Frontal cortex (tissue), 4 donors: ENCODE data around the gene FCN1. TPM values are rescaled to one million over a fixed set of nuclear protein-coding genes. Genes with fewer than 3 reads are reported as not detected.

Experiments
- DNase-seq, 2 donors: peaks; one replicate each; pipeline ENCODE4 v3.0.0; 2012; ENCODE audit warnings: low spot score in 2 of 2
- FAIRE-seq: peaks from 2 replicates; lab custom pipeline; 2012; peaks lifted over from hg19 to GRCh38; lab: Jason Lieb, UNC
- total RNA-seq: library from RNA; depleted of rRNA; stranded (reverse); fragments of >200 nt; gene quantifications from one replicate; pipeline ENCODE4 v1.2.3, GENCODE V29; 2014
- donor health status: control.
- donor health status: control.
- donor health status: control.

FCN1 gene
- total RNA-seq, 1 donor from 2014 or later = 0.82 TPM

GRCh38 chr9:134881313-134881670 is 36.4 kb downstream of the FCN1 start:
- no peak for FAIRE-seq

GRCh38 chr9:134880484-134881312 is 37.0 kb downstream of the FCN1 start, which contains the start of gene FCN2:
Gene FCN2 (plus strand): TSS chr9:134880810. CDS start chr9:134880822, 12 bp downstream.
- DNase-seq = no peak

More at GRCh38 chr9:134881313-134881670, 36.4 kb downstream of the FCN1 start:
- no peak for DNase-seq

GRCh38 chr9:134879664-134880483 is 37.8 kb downstream of the FCN1 start:
- no peak for FAIRE-seq

More at GRCh38 chr9:134880484-134881312, 37.0 kb downstream of the FCN1 start, which contains the start of gene FCN2:
- FAIRE-seq = no peak

GRCh38 chr9:134877541-134877940 is 40.2 kb downstream of the FCN1 start:
- no peak for FAIRE-seq

More at GRCh38 chr9:134879664-134880483, 37.8 kb downstream of the FCN1 start:
- DNase-seq = no peak

GRCh38 chr9:134875371-134875770 is 42.3 kb downstream of the FCN1 start:
- no peak for DNase-seq
- FAIRE-seq = no peak

More at GRCh38 chr9:134877541-134877940, 40.2 kb downstream of the FCN1 start:
- DNase-seq = no peak

- no peak for FAIRE-seq
- DNase-seq = no peak
Observed at GRCh38 chr9:134872482-134873231, 45.1 kb downstream of the FCN1 start.

- DNase-seq = no peak
Observed at GRCh38 chr9:134871697-134872340, 45.9 kb downstream of the FCN1 start.

GRCh38 chr9:134870746-134871662 is 46.7 kb downstream of the FCN1 start:
- FAIRE-seq = no peak
- DNase-seq = no peak

More at GRCh38 chr9:134871697-134872340, 45.9 kb downstream of the FCN1 start:
- FAIRE-seq = no peak

- no peak for DNase-seq
- no peak for FAIRE-seq
Observed at GRCh38 chr9:134870301-134870694, 47.4 kb downstream of the FCN1 start.

GRCh38 chr9:134869554-134870300 is 48.0 kb downstream of the FCN1 start:
- FAIRE-seq = no peak
- no peak for DNase-seq

GRCh38 chr9:134868751-134869553 is 48.8 kb downstream of the FCN1 start:
- FAIRE-seq (no peak), DNase-seq (no peak)

- DNase-seq (no peak), FAIRE-seq (no peak)
Observed at GRCh38 chr9:134867917-134868750, 49.6 kb downstream of the FCN1 start.

- DNase-seq (no peak), FAIRE-seq (no peak)
Observed at GRCh38 chr9:134864821-134865190, 52.9 kb downstream of the FCN1 start.

GRCh38 chr9:134863941-134864820 is 53.5 kb downstream of the FCN1 start:
- FAIRE-seq (no peak), DNase-seq (no peak)

- FAIRE-seq (no peak), DNase-seq (no peak)
Observed at GRCh38 chr9:134863306-134863902, 54.3 kb downstream of the FCN1 start.
